Measurements from ENCODE around the gene ENTPD6. TPM values are rescaled to one million over a fixed set of nuclear protein-coding genes. Genes with fewer than 3 reads are reported as not detected.
A peak's percentile ranks its signal among the peaks of the same experiment; 100 is the strongest.

Gene ENTPD6
- total RNA-seq, 1 donor from 2014 or later, result 32.3 TPM

GRCh38 chr20:25274891-25275812, 79.6 kb downstream of the ENTPD6 start:
- no peaks in the 10 kb centered on the region for H3K27me3 Mint-ChIP-seq (ENCODE audit: insufficient read depth, low read depth)
- peak overlapping the region; percentile 57 for H3K27ac Mint-ChIP-seq
- H3K27me3 ChIP-seq, result no peaks in the 10 kb centered on the region
- no peak overlapping the region for H2AFZ ChIP-seq (replicated peaks)
- H3K27ac ChIP-seq, result no peak overlapping the region
- H3K79me2 ChIP-seq (ENCODE audit: low read depth), result no peaks in the 10 kb centered on the region
- H3K4me3 ChIP-seq, result no peak overlapping the region
- H3K9ac ChIP-seq, result no peak overlapping the region
- H3K4me3 Mint-ChIP-seq, result no peak overlapping the region
- TF ChIP-seq EZH2 (IDR thresholded peaks at IDR 0.05) (no peak), CTCF (IDR thresholded peaks at IDR 0.05) (no peak), EZH2phosphoT487 (IDR thresholded peaks at IDR 0.05) (no peak)
- no peaks in the 10 kb centered on the region for H3K4me1 Mint-ChIP-seq
- H3F3A ChIP-seq (ENCODE audit: low read depth), result no peaks in the 10 kb centered on the region
- DNase-seq (ENCODE audit: low spot score), result no peak
- H3K4me2 ChIP-seq, result no peak overlapping the region
- H3K36me3 ChIP-seq, result no peaks in the 10 kb centered on the region
- no peaks in the 10 kb centered on the region for H3K4me1 ChIP-seq
- H3K36me3 Mint-ChIP-seq, result peaks cover 12% of the 10 kb centered on the region
- H3K9me3 ChIP-seq (ENCODE audit: low read depth), result no peaks in the 10 kb centered on the region
- H4K20me1 ChIP-seq (ENCODE audit: low read depth), result no peaks in the 10 kb centered on the region
- H3K9me3 Mint-ChIP-seq, result no peaks in the 10 kb centered on the region

- H2AFZ ChIP-seq (replicated peaks), result no peak overlapping the region
- no peak for TF ChIP-seq CTCF (IDR thresholded peaks at IDR 0.05)
- TF ChIP-seq EZH2 (IDR thresholded peaks at IDR 0.05), result no peak
- no peak for TF ChIP-seq EZH2phosphoT487 (IDR thresholded peaks at IDR 0.05)
- no peaks in the 10 kb centered on the region for H3K9me3 ChIP-seq (ENCODE audit: low read depth)
- no peak overlapping the region for H3K4me2 ChIP-seq
- no peak for DNase-seq (ENCODE audit: low spot score)
- no peaks in the 10 kb centered on the region for H3K4me1 Mint-ChIP-seq
- no peak overlapping the region for H3K27ac ChIP-seq
- no peaks in the 10 kb centered on the region for H3K36me3 ChIP-seq
- no peaks in the 10 kb centered on the region for H3K79me2 ChIP-seq (ENCODE audit: low read depth)
- no peaks in the 10 kb centered on the region for H3F3A ChIP-seq (ENCODE audit: low read depth)
- no peak overlapping the region for H3K4me3 Mint-ChIP-seq
- H3K36me3 Mint-ChIP-seq, result peaks cover 12% of the 10 kb centered on the region
- H3K4me3 ChIP-seq, result no peak overlapping the region
- H3K27me3 ChIP-seq, result no peaks in the 10 kb centered on the region
- no peaks in the 10 kb centered on the region for H3K27me3 Mint-ChIP-seq (ENCODE audit: insufficient read depth, low read depth)
- H3K9ac ChIP-seq, result no peak overlapping the region
- H3K4me1 ChIP-seq, result no peaks in the 10 kb centered on the region
- H3K9me3 Mint-ChIP-seq, result no peaks in the 10 kb centered on the region
- no peak overlapping the region for H3K27ac Mint-ChIP-seq
- H4K20me1 ChIP-seq (ENCODE audit: low read depth), result no peaks in the 10 kb centered on the region
Measured at GRCh38 chr20:25275813-25276532, 80.5 kb downstream of the ENTPD6 start.

Small RNAs within 50 kb of the gene (small RNA-seq; reads per million reads assigned to genes)
- gene AL035252.4 (not detected), gene AL121772.2 (not detected), gene RF00019 (not detected)

Other genes starting within 250 kb of the ENTPD6 start
- not detected in 2 replicates for gene CST7, start 246.4 kb upstream of the ENTPD6 start, total RNA-seq (ENCODE audit: low replicate concordance)
- 71.7 and 88.0 TPM in 2 replicates for gene APMAP, start 203.0 kb upstream of the ENTPD6 start, total RNA-seq (ENCODE audit: low replicate concordance)
- not detected in 2 replicates for gene ACSS1, start 137.6 kb upstream of the ENTPD6 start, total RNA-seq (ENCODE audit: low replicate concordance)
- not detected in 2 replicates for gene VSX1, start 113.6 kb upstream of the ENTPD6 start, total RNA-seq (ENCODE audit: low replicate concordance)
- gene PYGB, start 52.4 kb downstream of the ENTPD6 start, total RNA-seq (ENCODE audit: low replicate concordance), result 40.9 and 76.7 TPM in 2 replicates
- 20.8 and 29.8 TPM in 2 replicates for gene ABHD12, start 195.1 kb downstream of the ENTPD6 start, total RNA-seq (ENCODE audit: low replicate concordance)
- gene GINS1, start 212.0 kb downstream of the ENTPD6 start, total RNA-seq (ENCODE audit: low replicate concordance), result 51.4 and 69.6 TPM in 2 replicates